ENCODE results near the gene TNNT2.

Gene TNNT2

DNA sequence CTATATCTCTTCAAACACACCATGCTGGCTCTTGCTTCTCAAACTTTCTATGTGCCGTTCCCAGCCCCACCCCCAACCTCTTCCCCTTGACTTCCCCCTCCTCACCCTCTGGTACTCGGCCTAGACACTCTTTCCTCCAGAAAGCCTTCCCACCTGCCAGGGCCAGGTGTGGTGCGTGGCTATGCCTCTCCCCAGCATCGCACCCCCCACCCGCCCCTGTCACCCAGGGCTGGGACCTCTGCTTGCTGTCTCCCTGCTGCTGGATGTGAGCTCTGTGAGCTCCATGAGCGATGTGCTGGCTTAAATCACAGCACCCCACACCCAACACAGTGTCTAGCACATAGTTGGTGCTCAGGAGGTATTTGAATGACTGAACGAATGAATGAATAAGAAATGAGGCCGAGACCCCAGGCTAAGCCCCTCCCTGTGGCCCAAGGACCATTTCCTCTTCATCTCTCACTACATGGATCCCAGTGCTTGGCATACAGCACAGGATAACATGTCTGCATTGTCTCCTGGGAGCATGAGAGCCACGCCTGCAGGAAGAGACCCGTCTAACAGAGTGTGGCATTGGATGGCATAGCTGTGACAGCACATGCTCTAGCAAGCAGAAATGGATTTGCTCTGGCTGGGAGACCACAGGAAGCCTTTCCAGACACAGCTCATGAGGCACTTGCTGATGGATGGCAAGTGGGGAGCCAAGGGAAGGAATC is 19.7 kb downstream of the TNNT2 start:
- no CpG with 5 or more reads among the region's 10 CpGs for WGBS (ENCODE audit: extremely low coverage, insufficient coverage, low lambda C conversion rate)

DNA sequence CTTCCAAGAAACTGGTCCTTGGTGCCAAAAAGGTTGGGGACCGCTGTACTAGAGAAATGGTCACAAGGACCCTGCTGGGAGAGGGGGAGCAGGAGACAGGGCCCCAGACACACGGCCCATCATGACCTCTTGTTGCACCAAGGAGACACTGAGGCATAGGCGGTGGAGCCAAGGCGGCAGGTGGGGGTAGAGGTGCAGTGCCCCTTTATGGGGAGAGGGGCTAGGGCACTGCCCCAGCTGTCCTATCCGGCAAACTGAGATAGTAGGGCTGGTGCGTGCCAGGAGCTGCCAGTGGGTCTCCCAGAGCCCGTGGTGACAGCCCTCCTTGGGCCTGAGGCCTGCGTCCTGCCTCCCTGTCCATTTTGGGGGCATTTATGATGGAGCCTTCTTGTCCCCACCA is 20.3 kb downstream of the TNNT2 start:
- Histone ChIP-seq H3K27ac (ENCODE audit: low read depth, low read length) (no peak overlapping the region), H2BK5ac (ENCODE audit: low read length) (no peak overlapping the region), H2BK120ac (ENCODE audit: low read depth, low read length) (no peak overlapping the region), H4K5ac (ENCODE audit: low read length) (no peak overlapping the region), H3K4me3 (ENCODE audit: low read length) (no peak overlapping the region), H4K8ac (ENCODE audit: low read depth, low read length) (no peak overlapping the region), H3K23ac (ENCODE audit: low read length) (no peak overlapping the region), H3K79me1 (ENCODE audit: low read length) (no peaks in the 10 kb centered on the region), H3K4me2 (ENCODE audit: low read length) (no peak overlapping the region), H3K79me2 (ENCODE audit: control insufficient read depth, insufficient read depth, low read length) (no peaks in the 10 kb centered on the region), H3K4me1 (ENCODE audit: control insufficient read depth, low read depth, low read length) (no peaks in the 10 kb centered on the region), H3K4ac (ENCODE audit: low read depth, low read length) (no peak overlapping the region), H3K56ac (ENCODE audit: low read length) (no peak overlapping the region), H3K9ac (ENCODE audit: low read length) (no peak overlapping the region), H2AK5ac (ENCODE audit: low read length) (no peak overlapping the region), H3K36me3 (ENCODE audit: control insufficient read depth, insufficient read depth, low read length) (no peaks in the 10 kb centered on the region), H2BK15ac (replicated peaks; ENCODE audit: low read depth) (no peak overlapping the region), H3K18ac (ENCODE audit: low read length) (no peak overlapping the region), H3K27me3 (ENCODE audit: insufficient read depth, low read length, poor library complexity) (no peaks in the 10 kb centered on the region)
- no CpG with 5 or more reads among the region's 8 CpGs for WGBS (ENCODE audit: extremely low coverage, insufficient coverage, low lambda C conversion rate)
- no peak for DNase-seq

More for the DNA sequence above, 19.7 kb downstream of the TNNT2 start:
- H3K36me3 ChIP-seq (ENCODE audit: control insufficient read depth, insufficient read depth, low read length), result no peaks in the 10 kb centered on the region
- no peak overlapping the region for H2BK120ac ChIP-seq (ENCODE audit: low read depth, low read length)
- no peak overlapping the region for H3K27ac ChIP-seq (ENCODE audit: low read depth, low read length)
- H3K27me3 ChIP-seq (ENCODE audit: insufficient read depth, low read length, poor library complexity), result no peaks in the 10 kb centered on the region
- no peaks in the 10 kb centered on the region for H3K4me1 ChIP-seq (ENCODE audit: control insufficient read depth, low read depth, low read length)
- no peak overlapping the region for H3K9ac ChIP-seq (ENCODE audit: low read length)
- no peak overlapping the region for H4K8ac ChIP-seq (ENCODE audit: low read depth, low read length)
- no peak overlapping the region for H3K4me2 ChIP-seq (ENCODE audit: low read length)
- H3K79me1 ChIP-seq (ENCODE audit: low read length), result no peaks in the 10 kb centered on the region
- H2BK15ac ChIP-seq (replicated peaks; ENCODE audit: low read depth), result no peak overlapping the region
- no peak for DNase-seq
- H3K4ac ChIP-seq (ENCODE audit: low read depth, low read length), result no peak overlapping the region
- H2BK5ac ChIP-seq (ENCODE audit: low read length), result no peak overlapping the region
- H3K4me3 ChIP-seq (ENCODE audit: low read length), result no peak overlapping the region
- no peaks in the 10 kb centered on the region for H3K79me2 ChIP-seq (ENCODE audit: control insufficient read depth, insufficient read depth, low read length)
- no peak overlapping the region for H3K18ac ChIP-seq (ENCODE audit: low read length)
- H3K56ac ChIP-seq (ENCODE audit: low read length), result no peak overlapping the region
- H4K5ac ChIP-seq (ENCODE audit: low read length), result no peak overlapping the region
- H2AK5ac ChIP-seq (ENCODE audit: low read length), result no peak overlapping the region
- H3K23ac ChIP-seq (ENCODE audit: low read length), result no peak overlapping the region

DNA sequence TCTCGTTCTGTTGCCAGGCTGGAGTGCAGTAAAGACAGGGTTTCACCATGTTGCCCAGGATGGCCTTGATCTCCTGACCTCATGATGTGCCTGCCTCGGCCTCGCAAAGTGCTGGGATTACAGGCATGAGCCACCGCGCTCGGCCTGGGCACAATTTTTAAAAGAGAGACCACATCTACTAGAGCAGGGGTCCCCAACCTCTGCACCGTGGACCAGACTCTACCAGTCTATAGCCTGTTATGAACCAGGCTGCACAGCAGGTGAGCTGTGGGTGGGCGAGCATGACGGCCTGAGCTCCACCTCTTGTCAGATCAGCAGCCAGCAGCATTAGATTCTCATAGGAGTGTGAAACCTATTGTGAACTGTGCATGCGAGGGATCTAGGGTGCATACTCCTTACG is 20.8 kb downstream of the TNNT2 start:
- Histone ChIP-seq H3K56ac (ENCODE audit: low read length) (no peak overlapping the region), H3K4me1 (ENCODE audit: control insufficient read depth, low read depth, low read length) (no peaks in the 10 kb centered on the region), H3K4me3 (ENCODE audit: low read length) (no peak overlapping the region), H2BK15ac (replicated peaks; ENCODE audit: low read depth) (no peak overlapping the region), H3K18ac (ENCODE audit: low read length) (no peak overlapping the region), H3K36me3 (ENCODE audit: control insufficient read depth, insufficient read depth, low read length) (no peaks in the 10 kb centered on the region), H3K4ac (ENCODE audit: low read depth, low read length) (no peak overlapping the region), H3K79me2 (ENCODE audit: control insufficient read depth, insufficient read depth, low read length) (no peaks in the 10 kb centered on the region), H3K9ac (ENCODE audit: low read length) (no peak overlapping the region), H3K79me1 (ENCODE audit: low read length) (no peaks in the 10 kb centered on the region), H3K4me2 (ENCODE audit: low read length) (no peak overlapping the region), H2BK5ac (ENCODE audit: low read length) (no peak overlapping the region), H3K27me3 (ENCODE audit: insufficient read depth, low read length, poor library complexity) (no peaks in the 10 kb centered on the region), H2AK5ac (ENCODE audit: low read length) (no peak overlapping the region), H4K8ac (ENCODE audit: low read depth, low read length) (no peak overlapping the region), H2BK120ac (ENCODE audit: low read depth, low read length) (no peak overlapping the region), H3K23ac (ENCODE audit: low read length) (no peak overlapping the region), H4K5ac (ENCODE audit: low read length) (no peak overlapping the region), H3K27ac (ENCODE audit: low read depth, low read length) (no peak overlapping the region)
- DNase-seq, result no peak
- WGBS (ENCODE audit: extremely low coverage, insufficient coverage, low lambda C conversion rate), result no CpG with 5 or more reads among the region's 11 CpGs

DNA sequence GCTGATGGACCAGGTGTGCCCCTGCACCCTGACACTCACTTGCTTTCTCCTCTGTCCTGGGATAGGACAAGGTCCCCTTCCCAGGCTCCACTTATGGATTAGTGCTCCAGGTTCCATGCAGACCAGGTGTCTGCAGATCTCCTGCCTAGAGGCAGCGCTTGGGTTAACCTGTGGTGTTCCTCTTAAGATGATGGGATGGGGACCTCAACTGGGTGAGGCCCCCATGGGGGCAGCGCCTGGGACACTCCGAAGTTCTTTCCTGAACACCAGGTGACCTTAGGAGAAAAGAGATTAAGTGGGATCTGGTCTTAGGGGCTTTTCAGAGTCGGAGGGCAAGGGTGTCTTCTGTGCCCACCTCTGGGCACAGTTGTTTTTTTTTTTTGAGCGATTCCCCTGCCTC is 21.2 kb downstream of the TNNT2 start:
- Histone ChIP-seq H3K23ac (ENCODE audit: low read length) (no peak overlapping the region), H3K56ac (ENCODE audit: low read length) (no peak overlapping the region), H3K27ac (ENCODE audit: low read depth, low read length) (no peak overlapping the region), H3K4me1 (ENCODE audit: control insufficient read depth, low read depth, low read length) (no peaks in the 10 kb centered on the region), H3K18ac (ENCODE audit: low read length) (no peak overlapping the region), H4K5ac (ENCODE audit: low read length) (no peak overlapping the region), H3K4me3 (ENCODE audit: low read length) (no peak overlapping the region), H2BK15ac (replicated peaks; ENCODE audit: low read depth) (no peak overlapping the region), H3K9ac (ENCODE audit: low read length) (no peak overlapping the region), H3K27me3 (ENCODE audit: insufficient read depth, low read length, poor library complexity) (no peaks in the 10 kb centered on the region), H3K79me1 (ENCODE audit: low read length) (no peaks in the 10 kb centered on the region), H3K4ac (ENCODE audit: low read depth, low read length) (no peak overlapping the region), H3K4me2 (ENCODE audit: low read length) (no peak overlapping the region), H4K8ac (ENCODE audit: low read depth, low read length) (no peak overlapping the region), H2BK5ac (ENCODE audit: low read length) (no peak overlapping the region), H3K36me3 (ENCODE audit: control insufficient read depth, insufficient read depth, low read length) (no peaks in the 10 kb centered on the region), H2AK5ac (ENCODE audit: low read length) (no peak overlapping the region), H3K79me2 (ENCODE audit: control insufficient read depth, insufficient read depth, low read length) (no peaks in the 10 kb centered on the region), H2BK120ac (ENCODE audit: low read depth, low read length) (no peak overlapping the region)
- no peak for DNase-seq
- no CpG with 5 or more reads among the region's 5 CpGs for WGBS (ENCODE audit: extremely low coverage, insufficient coverage, low lambda C conversion rate)

DNA sequence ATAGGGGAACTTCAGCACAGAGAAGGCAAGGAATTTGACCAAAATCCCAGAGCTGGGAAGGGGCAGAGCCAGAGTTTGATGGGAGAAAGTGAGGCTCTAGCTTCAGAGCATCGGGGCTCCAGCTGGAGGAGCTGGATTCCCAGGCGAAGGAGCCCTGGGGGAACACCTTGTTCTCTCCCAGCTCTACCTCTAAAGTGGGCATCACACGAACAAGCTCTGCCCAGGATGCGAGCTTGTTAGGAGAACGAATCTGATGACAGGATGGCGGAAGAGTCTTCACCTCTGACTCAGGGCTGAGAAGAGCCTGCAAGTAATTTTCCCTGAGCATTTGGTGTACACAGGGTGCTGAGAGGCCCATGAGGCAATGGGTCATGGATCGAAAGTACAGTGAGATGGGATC is 22.0 kb downstream of the TNNT2 start:
- Histone ChIP-seq H2BK120ac (ENCODE audit: low read depth, low read length) (no peak overlapping the region), H3K4me2 (ENCODE audit: low read length) (no peak overlapping the region), H3K23ac (ENCODE audit: low read length) (no peak overlapping the region), H3K56ac (ENCODE audit: low read length) (no peak overlapping the region), H2AK5ac (ENCODE audit: low read length) (no peak overlapping the region), H3K79me2 (ENCODE audit: control insufficient read depth, insufficient read depth, low read length) (no peaks in the 10 kb centered on the region), H2BK15ac (replicated peaks; ENCODE audit: low read depth) (no peak overlapping the region), H3K79me1 (ENCODE audit: low read length) (no peaks in the 10 kb centered on the region), H3K36me3 (ENCODE audit: control insufficient read depth, insufficient read depth, low read length) (no peaks in the 10 kb centered on the region), H3K4ac (ENCODE audit: low read depth, low read length) (no peak overlapping the region), H4K5ac (ENCODE audit: low read length) (no peak overlapping the region), H2BK5ac (ENCODE audit: low read length) (no peak overlapping the region), H3K18ac (ENCODE audit: low read length) (no peak overlapping the region), H3K9ac (ENCODE audit: low read length) (no peak overlapping the region), H3K4me3 (ENCODE audit: low read length) (no peak overlapping the region), H3K4me1 (ENCODE audit: control insufficient read depth, low read depth, low read length) (no peaks in the 10 kb centered on the region), H4K8ac (ENCODE audit: low read depth, low read length) (no peak overlapping the region), H3K27me3 (ENCODE audit: insufficient read depth, low read length, poor library complexity) (no peaks in the 10 kb centered on the region), H3K27ac (ENCODE audit: low read depth, low read length) (no peak overlapping the region)
- WGBS (ENCODE audit: extremely low coverage, insufficient coverage, low lambda C conversion rate), result no CpG with 5 or more reads among the region's 7 CpGs
- no peak for DNase-seq

DNA sequence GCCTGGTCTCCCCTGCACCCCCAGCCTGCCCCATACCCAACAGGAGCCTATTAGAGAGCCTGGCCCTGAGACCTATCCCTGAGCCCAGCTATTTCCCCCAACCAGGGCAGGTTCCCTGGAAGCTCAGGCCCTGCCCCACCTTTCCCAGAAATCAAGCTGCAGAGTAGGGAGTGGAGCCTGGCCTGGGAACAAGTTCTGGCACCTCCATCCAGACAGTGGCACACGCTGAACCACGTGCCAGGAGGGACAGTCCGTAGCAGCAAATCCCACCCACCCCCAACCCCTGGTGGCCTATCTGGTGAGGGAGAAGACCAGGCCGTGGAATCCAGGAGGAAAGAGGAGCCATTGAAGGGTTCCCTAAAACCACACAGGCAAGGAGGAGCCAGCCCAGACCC is 22.6 kb downstream of the TNNT2 start:
- Histone ChIP-seq H3K79me2 (ENCODE audit: control insufficient read depth, insufficient read depth, low read length) (no peaks in the 10 kb centered on the region), H4K8ac (ENCODE audit: low read depth, low read length) (no peak overlapping the region), H2AK5ac (ENCODE audit: low read length) (no peak overlapping the region), H2BK15ac (replicated peaks; ENCODE audit: low read depth) (no peak overlapping the region), H3K27ac (ENCODE audit: low read depth, low read length) (no peak overlapping the region), H3K27me3 (ENCODE audit: insufficient read depth, low read length, poor library complexity) (no peaks in the 10 kb centered on the region), H3K23ac (ENCODE audit: low read length) (no peak overlapping the region), H3K79me1 (ENCODE audit: low read length) (no peaks in the 10 kb centered on the region), H3K9ac (ENCODE audit: low read length) (no peak overlapping the region), H3K56ac (ENCODE audit: low read length) (no peak overlapping the region), H3K4ac (ENCODE audit: low read depth, low read length) (no peak overlapping the region), H4K5ac (ENCODE audit: low read length) (no peak overlapping the region), H3K36me3 (ENCODE audit: control insufficient read depth, insufficient read depth, low read length) (no peaks in the 10 kb centered on the region), H2BK120ac (ENCODE audit: low read depth, low read length) (no peak overlapping the region), H3K18ac (ENCODE audit: low read length) (no peak overlapping the region), H2BK5ac (ENCODE audit: low read length) (no peak overlapping the region), H3K4me3 (ENCODE audit: low read length) (no peak overlapping the region), H3K4me2 (ENCODE audit: low read length) (no peak overlapping the region), H3K4me1 (ENCODE audit: control insufficient read depth, low read depth, low read length) (no peaks in the 10 kb centered on the region)
- no peak for DNase-seq
- WGBS (ENCODE audit: extremely low coverage, insufficient coverage, low lambda C conversion rate), result no CpG with 5 or more reads among the region's 4 CpGs
